Jurkat, Clone E6-1 (cell line): ENCODE measurements around the gene MAPKAPK3.

Source experiments
- DNase-seq: peaks from one replicate; pipeline ENCODE4 v3.0.0-alpha.2; 2011; ENCODE audit warnings: low read depth, low spot score
- H3K4me3 ChIP-seq: 2 replicates; pipeline ENCODE4 v1.5.1; 2011; ENCODE audit warnings: mild to moderate bottlenecking, low read length, control low read depth, moderate library complexity

Gene MAPKAPK3

DNA sequence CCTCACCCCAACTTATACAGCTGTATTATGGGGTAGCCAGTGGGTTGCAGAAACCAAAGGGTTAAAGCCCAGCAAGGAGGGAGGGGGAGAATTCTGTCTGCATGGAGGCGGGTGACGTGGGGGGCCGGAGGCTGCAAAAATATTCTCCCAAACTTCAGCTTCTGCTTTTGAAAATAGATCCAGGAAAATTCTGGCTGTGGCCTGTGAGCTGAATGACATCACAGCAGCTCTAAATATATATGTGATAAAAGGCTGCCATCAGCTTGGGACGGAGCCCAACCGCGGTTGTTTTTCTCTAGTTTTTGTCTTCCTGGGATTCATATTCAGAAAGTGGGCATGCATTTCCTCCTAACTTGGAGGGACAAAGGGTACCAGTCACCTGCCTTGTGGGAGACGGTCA, 27.6 kb downstream of the MAPKAPK3 start:
- H3K4me3 ChIP-seq: no peak overlapping the region
- DNase-seq: no peak

DNA sequence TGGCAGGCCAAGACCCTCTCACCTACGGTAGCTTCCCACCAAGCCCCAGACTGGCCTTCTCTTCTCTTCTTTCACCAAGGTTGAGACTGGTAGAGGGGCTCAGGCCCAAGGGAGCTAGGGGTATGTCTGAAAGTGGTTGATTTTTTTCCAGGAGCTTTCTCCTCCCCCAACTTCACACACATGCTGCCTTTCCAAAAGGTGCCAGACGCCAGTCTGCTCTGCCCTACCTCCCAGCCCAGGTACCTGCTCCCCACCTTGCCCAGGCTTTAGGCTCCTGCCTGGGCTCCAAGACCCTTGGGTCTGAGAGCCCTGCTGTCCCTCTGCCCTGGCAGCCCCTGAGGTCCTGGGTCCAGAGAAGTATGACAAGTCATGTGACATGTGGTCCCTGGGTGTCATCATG, 28.4 kb downstream of the MAPKAPK3 start:
- H3K4me3 ChIP-seq: no peak overlapping the region
- no peak for DNase-seq

DNA sequence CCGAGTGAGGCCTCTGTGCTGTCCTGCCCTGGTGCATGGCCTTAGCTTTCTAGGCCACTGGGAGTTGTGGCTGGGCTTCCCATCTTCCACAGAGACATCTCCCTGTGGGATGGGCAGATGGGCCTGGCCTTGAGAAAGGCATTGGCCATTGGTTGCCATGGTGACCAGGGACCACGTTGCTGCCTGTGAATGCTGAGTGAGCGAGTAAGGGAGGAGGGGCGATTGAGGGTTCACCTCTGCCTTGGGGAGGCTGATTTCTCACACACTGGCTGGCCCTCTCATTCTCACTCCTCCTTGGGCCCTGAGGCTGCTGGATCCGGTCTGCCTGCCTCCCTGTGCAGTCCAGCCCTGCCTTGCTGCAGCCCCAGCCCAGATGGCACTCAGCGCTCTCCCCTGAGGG, 31.4 kb downstream of the MAPKAPK3 start:
- no peak overlapping the region for H3K4me3 ChIP-seq
- DNase-seq: no peak

DNA sequence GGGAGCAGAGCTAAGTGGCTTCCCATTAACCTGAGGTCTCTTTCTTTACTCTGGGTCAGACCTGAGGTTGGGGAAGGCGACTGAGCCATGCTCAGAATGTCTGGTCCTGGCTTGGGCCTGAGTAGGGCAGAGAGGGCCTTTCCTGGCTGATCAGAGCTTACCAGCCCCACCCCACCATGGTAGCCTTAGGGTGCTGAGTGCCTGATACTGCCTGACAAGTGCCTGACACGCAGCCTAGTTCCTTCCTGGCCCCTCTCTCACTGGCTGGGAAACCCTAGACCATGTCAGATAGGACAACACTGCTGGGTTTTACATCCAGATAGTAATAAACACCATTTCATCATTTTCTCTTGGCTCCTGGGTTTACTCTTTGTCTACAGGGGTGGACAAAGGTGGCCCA, 32.0 kb downstream of the MAPKAPK3 start:
- no peak overlapping the region for H3K4me3 ChIP-seq
- no peak for DNase-seq

DNA sequence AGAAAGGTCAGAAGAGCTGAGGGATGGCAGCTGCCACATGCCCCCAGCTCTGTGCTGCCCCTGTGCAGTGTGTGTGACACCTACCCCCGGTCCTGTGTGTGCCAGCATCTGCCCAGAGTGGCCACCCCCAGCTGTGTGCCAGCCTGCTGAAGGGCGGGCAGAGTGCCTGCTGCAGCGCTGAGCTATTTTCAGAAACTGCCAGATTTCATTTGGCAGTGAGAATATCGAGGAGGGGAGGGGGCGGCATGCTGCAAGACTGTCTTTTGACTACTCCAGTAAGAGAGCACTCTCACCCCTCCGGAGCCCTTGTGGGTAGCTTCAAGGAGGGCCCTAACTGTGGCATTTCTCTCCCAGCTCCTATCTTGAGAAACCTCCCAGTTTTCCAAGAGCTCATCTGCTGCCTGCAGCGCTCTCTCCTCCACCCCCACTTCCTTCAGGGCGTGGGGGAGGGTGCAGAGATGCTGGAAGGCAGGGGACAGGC, 32.5 kb downstream of the MAPKAPK3 start:
- H3K4me3 ChIP-seq: no peak overlapping the region
- DNase-seq: no peak

DNA sequence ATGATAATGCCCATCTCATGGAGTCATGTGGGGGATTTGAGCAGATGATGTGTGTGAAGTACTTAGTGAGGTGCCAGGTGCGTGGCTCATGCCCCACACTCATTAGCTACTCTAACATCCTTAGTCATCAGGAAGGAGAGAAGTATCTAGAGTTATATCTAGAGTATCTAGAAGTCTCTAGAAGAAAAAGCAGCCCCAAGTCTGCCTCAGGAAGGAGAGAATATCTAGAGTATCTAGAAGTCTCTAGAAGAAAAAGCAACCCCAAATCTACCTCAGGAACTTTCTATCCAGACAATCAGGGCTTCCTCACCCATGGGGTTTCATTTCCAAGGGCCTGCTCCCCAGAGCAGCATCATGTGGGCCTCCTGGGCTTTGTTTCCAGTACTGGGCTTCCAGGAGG, 33.1 kb downstream of the MAPKAPK3 start:
- no peak overlapping the region for H3K4me3 ChIP-seq
- DNase-seq: no peak

DNA sequence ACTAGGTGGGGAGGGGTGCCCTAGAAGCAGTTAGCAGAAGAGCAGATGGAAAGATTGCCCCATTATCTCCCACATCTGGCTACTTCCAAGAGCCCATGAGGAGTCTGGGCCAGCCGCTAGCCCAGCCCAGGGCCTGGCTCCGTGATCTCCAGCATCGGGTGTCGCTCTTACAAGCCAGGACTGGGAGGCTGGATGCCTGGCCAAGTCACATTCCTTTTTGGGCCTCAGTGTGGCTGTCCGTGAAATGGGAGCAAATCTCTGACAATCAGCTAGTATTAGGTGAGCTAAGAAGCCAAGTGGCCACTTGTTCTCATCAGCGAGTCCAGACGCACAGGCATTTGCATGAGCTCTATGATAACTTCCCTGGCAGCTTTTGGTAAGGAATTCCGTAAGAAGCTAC, 34.5 kb downstream of the MAPKAPK3 start:
- no peak for DNase-seq
- no peak overlapping the region for H3K4me3 ChIP-seq

DNA sequence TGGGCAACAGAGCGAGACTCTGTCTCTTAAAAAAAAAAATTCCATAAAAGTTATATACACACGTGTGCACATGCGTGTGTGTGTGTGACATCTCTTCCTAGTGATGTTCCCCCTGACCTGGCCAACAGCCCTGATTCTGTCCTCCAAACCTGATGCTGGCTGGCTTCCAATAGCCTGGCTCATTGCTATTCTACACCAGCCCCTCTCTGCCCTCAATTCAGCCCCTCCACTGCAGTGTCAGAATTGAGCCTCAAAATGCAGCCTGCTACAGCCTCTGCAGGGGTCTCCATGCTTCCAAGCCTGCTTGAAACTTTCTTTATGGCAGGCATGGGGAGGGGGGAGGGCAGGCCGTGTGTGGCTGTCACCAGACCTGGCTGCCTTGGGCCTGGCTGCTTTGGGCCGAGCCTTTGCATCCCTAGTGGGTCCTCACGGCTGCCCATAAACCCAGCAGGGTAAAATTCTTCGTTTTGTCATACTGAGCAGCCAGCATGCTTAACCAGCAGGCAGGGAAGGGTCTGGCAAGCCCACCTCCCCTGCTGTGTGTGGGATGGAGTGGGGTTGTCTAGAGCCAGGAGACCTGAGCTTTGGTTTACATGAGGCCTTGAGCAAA, 35.1 kb downstream of the MAPKAPK3 start:
- no peak overlapping the region for H3K4me3 ChIP-seq
- DNase-seq: no peak

DNA sequence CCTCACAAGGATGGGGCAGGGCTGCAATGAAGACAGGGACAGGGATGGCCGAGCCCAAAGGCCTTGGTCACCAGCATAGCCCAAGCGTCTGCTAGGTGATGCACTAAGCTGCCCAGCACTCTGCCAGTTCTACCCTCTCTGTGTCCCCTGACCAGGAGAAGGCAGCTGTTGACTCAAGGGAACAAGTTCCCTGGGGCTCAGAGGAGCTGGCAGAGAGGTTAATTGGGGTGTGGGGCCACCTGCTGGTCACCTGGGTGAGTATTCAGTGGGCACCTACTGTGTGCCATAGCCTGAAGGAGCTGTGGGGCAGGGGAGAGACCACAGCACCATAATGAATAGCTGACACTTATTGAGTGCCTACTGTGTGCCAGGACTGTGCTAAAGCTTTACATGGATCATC, 35.8 kb downstream of the MAPKAPK3 start:
- DNase-seq: peak; percentile 46
- no peak overlapping the region for H3K4me3 ChIP-seq

DNA sequence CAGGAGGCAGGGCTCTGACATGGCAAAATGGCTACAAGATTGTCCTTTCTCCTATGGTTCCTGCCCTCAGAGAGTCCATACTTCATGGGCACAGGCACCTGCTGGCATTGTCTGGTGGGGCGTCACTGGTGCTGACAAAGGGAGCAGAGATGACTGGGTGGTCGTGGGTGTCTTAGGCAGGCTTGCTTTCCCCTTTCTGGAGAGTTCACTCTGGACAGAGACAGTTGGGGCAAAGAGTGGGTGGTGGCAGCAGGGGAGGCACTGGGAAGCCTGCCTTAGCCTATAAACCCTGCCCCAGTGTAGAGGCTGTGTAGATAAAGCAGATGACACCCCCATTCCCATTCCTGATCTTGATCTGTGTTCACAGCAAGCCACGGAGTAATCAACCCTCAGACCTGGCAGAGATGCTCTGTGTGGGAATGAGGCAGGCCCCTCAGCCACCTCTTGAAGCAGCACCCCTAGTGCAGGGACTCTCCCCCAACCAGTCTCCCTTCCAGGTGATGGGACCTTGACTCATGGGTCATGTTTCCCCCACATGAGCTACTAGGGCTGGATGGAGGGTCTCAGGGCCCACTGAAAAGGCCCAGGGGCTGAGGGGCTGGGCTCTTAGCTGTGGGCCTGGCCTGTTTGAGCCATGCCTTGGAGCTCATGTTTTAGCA, 37.1 kb downstream of the MAPKAPK3 start:
- no peak overlapping the region for H3K4me3 ChIP-seq
- no peak for DNase-seq

DNA sequence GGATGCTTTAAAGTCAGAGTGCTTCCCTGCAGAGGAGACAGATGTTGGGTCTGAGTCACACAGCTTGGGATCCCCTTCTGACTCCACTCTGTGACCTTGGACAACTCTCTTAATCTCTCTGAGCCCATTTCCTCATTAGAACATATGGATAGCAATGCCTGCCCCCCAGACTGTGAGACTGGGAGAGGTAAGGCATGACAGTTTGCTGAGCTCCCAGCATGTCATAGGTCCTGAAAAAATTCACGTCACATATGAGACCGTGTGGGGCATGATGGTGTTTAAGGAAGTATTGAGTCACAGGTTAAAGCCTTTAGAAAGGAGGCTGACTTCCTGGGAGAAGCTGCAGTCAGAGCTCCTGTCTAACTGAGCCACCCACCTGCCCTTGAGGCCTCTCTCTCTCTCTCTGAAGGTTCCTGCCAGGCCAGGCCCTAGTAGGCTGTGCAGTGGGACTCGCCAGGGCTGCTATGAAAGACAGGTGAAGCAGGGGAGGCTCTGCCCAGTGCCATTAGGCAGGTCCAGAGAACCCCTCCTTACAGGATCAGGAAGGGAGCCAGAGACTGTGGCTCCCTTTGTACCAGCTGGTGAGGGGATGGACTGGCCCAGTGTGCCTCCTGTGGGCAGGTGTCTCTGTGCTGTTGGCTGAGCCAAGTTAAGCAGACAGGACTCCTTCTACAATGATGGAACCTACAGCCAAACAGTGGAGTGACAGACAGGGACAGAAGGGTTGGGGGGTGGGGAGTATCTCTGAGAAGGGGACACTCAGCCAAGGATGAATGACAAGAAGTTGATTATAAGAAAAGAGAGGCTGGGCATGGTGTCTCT, 38.3 kb downstream of the MAPKAPK3 start:
- DNase-seq: no peak
- no peak overlapping the region for H3K4me3 ChIP-seq

DNA sequence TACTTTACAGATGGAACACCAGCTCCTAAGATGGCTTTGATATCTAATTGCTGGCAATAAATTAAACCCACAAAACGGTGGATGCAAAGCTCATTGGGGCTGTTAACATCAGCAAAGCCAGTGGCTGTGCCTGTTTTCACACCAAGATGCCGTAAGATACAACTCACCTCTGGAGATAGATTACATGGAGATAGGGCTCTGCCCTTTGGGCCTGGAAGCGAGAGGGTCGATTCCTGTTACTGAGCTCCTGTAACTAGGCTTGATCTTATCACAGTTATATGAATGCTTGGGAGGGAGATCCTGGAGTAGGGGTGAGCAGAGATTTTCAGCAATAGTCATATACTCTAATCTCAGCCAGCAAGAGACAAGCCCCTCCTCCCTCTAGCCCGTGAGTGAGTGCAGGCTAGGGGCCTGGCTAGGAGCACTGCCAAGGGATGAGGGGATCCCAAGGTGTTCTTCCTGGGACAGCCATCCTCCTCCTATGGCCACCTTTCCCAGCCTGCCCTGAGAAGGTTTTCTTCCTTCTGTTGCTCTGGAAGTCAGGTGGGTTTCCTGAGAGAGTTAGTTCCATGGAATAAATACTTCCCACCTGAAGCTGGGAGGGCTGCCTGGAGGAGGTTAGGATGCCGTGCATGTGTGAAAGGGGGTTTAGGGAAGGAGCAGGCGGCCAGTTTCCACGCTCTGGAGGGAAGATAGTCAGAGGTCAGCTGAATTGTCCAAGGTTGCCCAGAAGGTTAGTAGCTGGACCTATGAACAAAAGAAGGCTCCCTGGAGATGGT, 39.7 kb downstream of the MAPKAPK3 start:
- no peak for DNase-seq
- no peak overlapping the region for H3K4me3 ChIP-seq

DNA sequence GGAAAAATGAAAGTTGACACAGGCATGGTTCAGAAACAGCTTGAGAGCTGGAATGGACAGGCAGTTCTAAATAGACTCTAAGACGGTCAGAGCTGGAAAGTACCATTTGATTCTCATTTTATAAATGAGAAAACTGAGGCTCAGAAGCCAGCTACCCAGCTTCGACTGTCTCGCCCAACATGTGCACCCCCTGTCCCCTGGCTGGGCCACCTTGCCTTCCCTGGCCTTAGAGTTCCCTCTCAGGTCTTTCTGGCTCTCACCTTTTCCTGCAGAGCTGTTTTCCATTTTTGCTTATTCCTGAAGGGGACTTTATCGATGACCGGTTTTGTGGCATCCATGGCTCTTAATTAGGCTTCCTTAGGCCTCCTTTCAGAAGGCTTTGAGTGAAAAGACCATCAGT, 40.5 kb downstream of the MAPKAPK3 start:
- no peak for DNase-seq
- no peak overlapping the region for H3K4me3 ChIP-seq

DNA sequence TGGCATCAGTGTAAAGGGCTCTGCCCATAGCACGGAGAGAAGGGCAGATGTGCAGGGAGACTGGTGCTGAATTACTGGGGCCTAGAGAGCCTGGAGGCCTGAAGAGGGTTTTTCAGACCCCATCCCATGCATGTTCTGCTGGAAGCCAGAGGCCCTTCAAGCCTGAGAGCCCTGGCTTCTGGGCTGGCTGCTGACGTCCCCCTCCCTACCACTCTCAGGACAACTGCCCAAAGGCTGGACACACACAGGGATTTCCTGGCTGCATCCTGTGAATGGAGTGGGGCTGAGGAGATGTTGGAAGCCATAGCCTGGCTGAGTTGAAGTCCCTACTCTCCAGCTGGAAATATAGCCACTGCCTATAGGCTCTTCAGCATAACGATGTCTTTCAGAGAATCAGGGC, 40.9 kb downstream of the MAPKAPK3 start:
- DNase-seq: no peak
- H3K4me3 ChIP-seq: no peak overlapping the region

DNA sequence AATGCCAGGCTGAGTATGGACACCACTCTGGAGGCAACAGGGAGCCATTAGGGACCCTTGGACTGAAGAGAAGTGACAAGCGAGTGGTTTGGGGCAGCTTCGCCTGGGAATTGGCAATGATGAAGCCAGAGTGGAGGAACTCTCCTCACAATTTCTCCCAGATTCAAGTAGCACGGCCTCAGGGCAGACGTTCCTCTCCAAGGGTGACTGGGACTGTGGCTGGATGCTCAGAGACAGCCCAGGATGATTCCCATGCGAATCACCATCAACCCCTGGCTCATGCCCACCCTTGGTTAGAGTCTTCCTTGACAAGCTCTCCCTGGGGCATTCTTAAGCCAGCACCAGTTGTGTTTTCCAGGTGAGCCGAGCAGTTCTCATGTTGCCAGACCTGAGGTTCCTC, 41.5 kb downstream of the MAPKAPK3 start:
- no peak overlapping the region for H3K4me3 ChIP-seq
- DNase-seq: no peak

DNA sequence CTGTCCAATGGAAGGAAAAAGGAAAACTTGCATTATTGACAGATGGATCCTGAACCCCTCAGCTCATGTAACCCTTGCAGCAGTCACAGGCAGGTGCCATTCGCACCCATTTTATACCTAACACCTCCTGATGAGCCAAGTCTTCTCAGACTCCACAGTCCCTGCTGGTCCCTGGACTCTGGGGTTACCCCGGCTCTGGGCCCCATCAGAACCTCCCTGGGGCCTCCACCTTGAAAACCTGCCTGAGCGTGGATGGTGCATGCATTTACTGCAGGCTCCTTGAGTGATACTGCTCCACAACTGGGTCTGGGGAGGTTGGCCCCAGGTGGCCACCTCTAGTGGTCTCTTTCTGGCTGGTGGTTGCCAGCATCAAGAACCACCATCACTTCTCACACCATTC, 41.9 kb downstream of the MAPKAPK3 start:
- DNase-seq: no peak
- no peak overlapping the region for H3K4me3 ChIP-seq

DNA sequence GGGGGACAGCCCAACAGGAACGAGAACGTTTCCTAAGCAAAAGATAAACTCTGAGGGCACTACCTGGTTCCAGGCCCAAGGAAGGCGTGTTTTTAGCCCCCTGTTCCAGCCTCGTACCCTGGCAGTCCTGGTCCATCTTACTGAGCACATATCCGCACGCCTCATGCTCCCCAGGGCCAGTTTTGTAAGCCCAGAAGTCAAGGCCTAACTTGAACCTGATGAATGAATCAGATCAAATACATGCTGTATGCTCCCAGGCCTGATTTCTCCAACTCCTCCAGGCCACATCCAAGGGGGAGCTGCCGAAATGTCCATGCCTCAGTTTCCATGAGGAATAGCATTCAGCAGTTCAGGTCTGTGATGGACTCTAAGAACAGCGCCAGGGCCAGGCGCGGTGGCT, 43.4 kb downstream of the MAPKAPK3 start:
- DNase-seq: no peak
- H3K4me3 ChIP-seq: no peak overlapping the region

DNA sequence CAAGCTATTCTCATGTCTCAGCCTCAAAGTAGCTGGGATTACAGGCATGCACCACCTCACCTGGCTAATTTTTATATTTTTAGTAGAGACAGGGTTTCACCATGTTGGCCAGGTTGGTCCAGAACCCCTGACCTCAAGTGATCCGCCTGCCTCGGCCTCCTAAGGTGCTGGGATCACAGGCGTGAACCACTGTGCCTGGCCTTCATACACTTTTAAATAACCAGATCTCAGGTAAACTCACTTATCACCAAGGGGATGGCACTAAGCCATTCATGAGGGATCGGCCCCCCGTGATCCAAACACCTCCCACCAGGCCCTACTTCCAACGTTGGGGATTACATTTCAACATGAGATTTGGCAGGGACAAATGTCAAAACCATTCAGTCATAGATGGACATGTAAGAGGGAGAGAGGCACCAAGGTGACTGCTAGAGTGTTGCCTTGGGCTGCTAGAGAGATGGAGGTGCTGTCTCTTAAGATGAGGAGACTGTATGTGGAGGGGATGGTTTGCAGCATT, 44.4 kb downstream of the MAPKAPK3 start:
- no peak overlapping the region for H3K4me3 ChIP-seq
- no peak for DNase-seq

DNA sequence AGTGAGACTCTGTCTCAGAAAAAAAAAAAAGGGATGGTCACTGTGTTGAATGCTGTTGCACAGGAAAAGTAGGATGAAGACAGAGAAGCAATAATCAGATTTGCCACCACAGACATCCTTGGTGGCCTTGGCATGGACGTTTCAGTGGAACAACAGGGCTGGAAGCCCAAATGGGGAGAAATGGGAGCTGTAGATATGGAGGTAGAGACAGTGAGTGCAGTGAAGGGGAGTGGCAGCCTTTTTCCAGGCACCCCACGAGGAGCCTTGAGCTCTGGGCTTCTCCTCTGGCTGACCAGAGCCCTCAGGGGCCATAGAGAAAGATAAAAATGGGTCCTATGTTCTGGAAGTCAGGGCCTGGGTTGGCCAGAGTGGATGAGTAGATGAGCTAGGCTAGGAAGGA, 45.5 kb downstream of the MAPKAPK3 start:
- H3K4me3 ChIP-seq: no peak overlapping the region
- DNase-seq: no peak
